ENCODE measurements around the gene FEZ2.

- TF ChIP-seq CTCF (IDR thresholded peaks at IDR 0.05) (no peak), POLR2A (IDR thresholded peaks at IDR 0.05) (no peak)
Measured at GRCh38 chr2:36577884-36578283, 20.1 kb downstream of the FEZ2 start.

Data from testis (tissue), 2 donors.